SK-N-MC (cell line): ENCODE data around the gene SF3B6.

Source experiments
- DNase-seq: peaks from one replicate; pipeline ENCODE4 v3.0.0-alpha.2; 2011; ENCODE audit warnings: low read depth, low spot score
- H3K27ac ChIP-seq: fragments of 200-600 bp; sonication (generic); 2 replicates; pipeline ENCODE4 v1.5.1; 2016; ENCODE audit warnings: mixed run types
- H3K36me3 ChIP-seq: fragments of 200-600 bp; sonication (generic); 2 replicates; pipeline ENCODE4 v1.6.1; 2017; ENCODE audit warnings: antibody characterized with exemption, low read length, mixed read lengths; ENCODE audit not compliant: insufficient read depth
- H3K4me3 ChIP-seq: fragments of 200-600 bp; sonication (generic); 2 replicates; pipeline ENCODE4 v1.5.1; 2016
- H3K9ac ChIP-seq: fragments of 200-600 bp; sonication (generic); 2 replicates; pipeline ENCODE4 v1.8.0; 2017; ENCODE audit warnings: mixed run types, mixed read lengths; ENCODE audit not compliant: insufficient read length
- H3K9me3 ChIP-seq: fragments of 200-600 bp; sonication (generic); 2 replicates; pipeline ENCODE4 v1.6.1; 2017; ENCODE audit warnings: low read depth, mild to moderate bottlenecking, antibody characterized with exemption, low read length, moderate library complexity, mixed read lengths
- EZH2 ChIP-seq: fragments of 200-600 bp; sonication (generic); IDR thresholded peaks from one replicate; pipeline ENCODE4 v1.6.1; 2017; ENCODE audit warnings: antibody characterized with exemption
- FOXP2 ChIP-seq: optimal IDR thresholded peaks from 2 replicates; pipeline ENCODE3; 2011; ENCODE audit warnings: mild to moderate bottlenecking, moderate library complexity; ENCODE audit not compliant: insufficient read depth; ENCODE audit errors: extremely low read length, control extremely low read depth
- POLR2AphosphoS5 ChIP-seq: IDR thresholded peaks from 2 replicates; pipeline ENCODE4 v1.6.1; 2012; ENCODE audit warnings: mild to moderate bottlenecking, low read depth, low read length, borderline replicate concordance

SF3B6 gene

DNA sequence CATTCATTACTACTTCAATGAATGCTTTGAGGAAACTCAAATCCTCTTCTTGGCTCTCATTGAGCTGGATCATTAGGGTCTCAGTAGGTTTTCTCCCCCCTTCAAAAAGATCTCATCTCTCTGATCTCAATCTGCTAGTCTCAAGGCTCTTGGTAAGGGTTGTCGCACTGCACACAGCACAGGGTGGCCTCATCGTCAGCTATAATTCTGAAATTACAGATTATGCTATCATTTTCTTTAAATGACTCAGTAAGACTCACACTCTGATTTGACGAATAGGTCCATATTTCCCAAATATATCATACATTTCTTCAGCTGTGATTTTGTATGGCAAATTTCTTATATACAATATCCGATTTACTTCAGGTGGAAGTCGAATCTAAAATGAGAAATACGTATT is 2.3 kb downstream of the SF3B6 start:
- TF ChIP-seq EZH2 (no peak), POLR2AphosphoS5 (no peak), FOXP2 (no peak)
- DNase-seq, result no peak
- Histone ChIP-seq H3K4me3 (no peak overlapping the region), H3K36me3 (peaks cover 45% of the 10 kb centered on the region), H3K9me3 (no peaks in the 10 kb centered on the region), H3K27ac (no peak overlapping the region), H3K9ac (no peak overlapping the region)

DNA sequence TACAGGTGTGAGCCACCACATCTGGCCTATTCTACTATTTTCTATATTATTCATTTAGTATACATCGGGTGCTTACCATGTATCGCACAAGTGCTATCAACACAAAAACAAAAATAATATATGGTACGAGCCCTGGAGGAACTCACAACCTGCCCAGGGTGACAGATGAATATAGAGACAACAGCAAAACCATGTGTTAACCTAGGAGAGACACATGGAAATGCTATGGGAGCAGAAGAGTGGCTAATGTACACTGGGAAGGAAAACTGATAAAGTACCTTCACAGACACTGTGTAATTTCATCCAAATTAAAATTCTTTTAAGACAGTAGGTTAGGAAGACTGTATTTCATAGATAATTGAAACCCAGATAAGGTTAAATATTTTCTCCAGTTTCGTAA is 3.9 kb downstream of the SF3B6 start:
- DNase-seq, result no peak
- H3K4me3 ChIP-seq, result no peak overlapping the region
- peaks cover 60% of the 10 kb centered on the region for H3K36me3 ChIP-seq
- TF ChIP-seq POLR2AphosphoS5, result no peak
- TF ChIP-seq EZH2, result no peak
- no peak for TF ChIP-seq FOXP2
- H3K9me3 ChIP-seq, result no peaks in the 10 kb centered on the region
- H3K27ac ChIP-seq, result no peak overlapping the region
- H3K9ac ChIP-seq, result no peak overlapping the region

DNA sequence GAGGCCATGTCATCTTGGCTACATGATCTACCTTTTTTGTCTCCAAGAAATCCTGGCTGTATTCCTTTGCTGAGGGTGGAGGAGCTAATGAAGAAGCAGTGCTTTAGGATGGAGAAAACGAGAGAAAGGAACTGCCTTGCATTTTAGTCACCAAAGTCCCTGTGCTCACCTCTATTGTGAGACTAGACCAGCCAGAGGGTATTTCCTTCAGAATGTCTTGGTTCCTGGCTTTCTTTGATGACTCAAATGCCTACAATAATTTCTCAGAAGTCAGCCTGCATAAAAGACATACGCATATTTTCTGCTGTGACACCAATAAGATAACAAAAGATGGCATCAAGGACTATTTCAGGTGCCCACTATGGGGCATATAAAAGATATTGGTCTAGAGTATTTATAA is 10.8 kb downstream of the SF3B6 start:
- H3K36me3 ChIP-seq, result peaks cover 40% of the 10 kb centered on the region
- no peak overlapping the region for H3K9ac ChIP-seq
- DNase-seq, result no peak
- no peak overlapping the region for H3K4me3 ChIP-seq
- TF ChIP-seq POLR2AphosphoS5 (no peak), FOXP2 (no peak), EZH2 (no peak)
- no peak overlapping the region for H3K27ac ChIP-seq
- no peaks in the 10 kb centered on the region for H3K9me3 ChIP-seq

DNA sequence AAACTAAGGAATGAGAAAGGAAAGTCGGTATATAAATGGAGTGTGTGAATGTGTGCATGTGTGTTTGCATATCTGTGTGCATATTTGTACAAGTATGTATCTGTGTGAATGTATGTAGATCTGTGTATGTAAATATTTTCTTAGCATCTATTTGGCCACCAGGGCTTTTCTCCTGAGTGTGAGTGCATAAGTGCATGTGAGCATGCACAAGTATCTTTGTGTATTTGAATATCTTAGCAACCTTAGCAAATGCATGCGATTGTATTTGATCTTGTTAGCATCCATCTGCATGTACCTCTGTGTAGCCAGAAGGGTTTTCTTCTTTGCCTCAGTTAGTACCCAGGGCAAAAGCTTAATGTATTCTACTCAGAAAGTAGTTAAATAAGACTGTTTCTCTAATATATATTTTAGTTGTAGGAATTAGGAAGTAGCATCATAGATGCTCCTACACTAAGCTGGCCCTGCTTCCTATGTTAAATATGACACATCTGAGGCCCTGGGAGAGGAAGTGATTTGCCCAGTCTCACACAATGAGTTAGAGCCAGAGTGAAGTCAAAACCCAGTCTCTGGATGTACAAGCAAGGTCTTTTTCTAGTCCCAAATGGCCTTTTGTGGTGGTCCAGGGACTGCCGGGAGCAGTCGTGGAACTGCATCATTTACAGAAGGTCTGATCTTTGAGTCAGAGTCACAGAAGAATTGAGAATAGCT is 17.4 kb downstream of the SF3B6 start:
- no peak for DNase-seq
- no peaks in the 10 kb centered on the region for H3K36me3 ChIP-seq
- no peak for TF ChIP-seq FOXP2
- TF ChIP-seq POLR2AphosphoS5, result no peak
- no peak for TF ChIP-seq EZH2
- H3K4me3 ChIP-seq, result no peak overlapping the region
- H3K9me3 ChIP-seq, result no peaks in the 10 kb centered on the region
- no peak overlapping the region for H3K9ac ChIP-seq
- H3K27ac ChIP-seq, result no peak overlapping the region

- no peaks in the 10 kb centered on the region for H3K9me3 ChIP-seq
- TF ChIP-seq EZH2, result no peak
- H3K27ac ChIP-seq, result no peak overlapping the region
- H3K9ac ChIP-seq, result no peak overlapping the region
- H3K4me3 ChIP-seq, result no peak overlapping the region
- DNase-seq, result no peak
- H3K36me3 ChIP-seq, result no peaks in the 10 kb centered on the region
Measured at GRCh38 chr2:24055750-24056149, 20.4 kb downstream of the SF3B6 start.

GRCh38 chr2:24054366-24055010 is 21.6 kb downstream of the SF3B6 start:
- no peaks in the 10 kb centered on the region for H3K36me3 ChIP-seq
- H3K27ac ChIP-seq, result no peak overlapping the region
- H3K9ac ChIP-seq, result no peak overlapping the region
- DNase-seq, result no peak
- TF ChIP-seq FOXP2, result no peak
- TF ChIP-seq EZH2, result no peak
- no peak for TF ChIP-seq POLR2AphosphoS5
- H3K9me3 ChIP-seq, result no peaks in the 10 kb centered on the region
- no peak overlapping the region for H3K4me3 ChIP-seq

DNA sequence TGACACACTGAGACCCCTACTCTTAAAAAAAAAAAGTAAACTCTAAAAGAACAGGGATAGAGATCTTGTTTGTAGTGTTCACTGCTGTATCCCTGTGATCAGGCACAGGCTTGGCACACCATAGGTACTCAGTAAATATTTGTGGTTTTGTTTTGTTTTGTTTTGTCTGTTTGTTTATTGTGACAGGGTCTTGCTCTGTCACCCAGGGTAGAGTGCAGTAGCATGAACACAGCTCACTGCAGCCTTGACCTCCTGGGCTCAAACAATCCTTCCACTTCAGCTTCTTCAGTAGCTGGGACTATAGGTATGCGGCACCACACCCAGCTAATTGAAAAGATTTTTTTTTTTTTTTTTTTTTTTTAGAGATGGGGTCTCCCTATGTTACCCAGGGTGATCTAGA is 23.2 kb downstream of the SF3B6 start:
- Histone ChIP-seq H3K4me3 (no peak overlapping the region), H3K9ac (no peak overlapping the region), H3K9me3 (no peaks in the 10 kb centered on the region), H3K36me3 (no peaks in the 10 kb centered on the region), H3K27ac (no peak overlapping the region)
- TF ChIP-seq FOXP2 (no peak), POLR2AphosphoS5 (no peak), EZH2 (no peak)
- no peak for DNase-seq

DNA sequence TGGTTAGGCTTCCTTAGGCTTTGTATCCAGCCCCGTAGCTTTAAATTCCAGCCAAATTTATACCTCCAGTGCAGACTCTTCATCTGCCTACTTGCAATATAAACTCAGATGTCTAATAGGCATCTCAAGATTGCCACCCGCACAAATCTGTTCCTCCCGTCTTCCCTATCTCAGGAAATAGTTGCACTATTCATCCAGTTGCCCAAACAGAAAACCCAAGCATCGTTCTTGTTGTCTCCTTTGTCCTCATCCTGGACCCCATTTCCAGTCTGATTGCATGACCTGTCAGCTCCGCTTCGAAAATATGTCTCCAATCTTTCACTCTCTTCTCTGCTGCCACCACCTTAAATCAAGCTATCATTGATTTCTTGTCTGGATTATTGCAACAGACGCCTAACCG is 24.3 kb downstream of the SF3B6 start:
- no peak for TF ChIP-seq FOXP2
- no peak for TF ChIP-seq POLR2AphosphoS5
- no peak for TF ChIP-seq EZH2
- Histone ChIP-seq H3K27ac (no peak overlapping the region), H3K9ac (no peak overlapping the region), H3K9me3 (no peaks in the 10 kb centered on the region), H3K36me3 (no peaks in the 10 kb centered on the region), H3K4me3 (no peak overlapping the region)
- no peak for DNase-seq

DNA sequence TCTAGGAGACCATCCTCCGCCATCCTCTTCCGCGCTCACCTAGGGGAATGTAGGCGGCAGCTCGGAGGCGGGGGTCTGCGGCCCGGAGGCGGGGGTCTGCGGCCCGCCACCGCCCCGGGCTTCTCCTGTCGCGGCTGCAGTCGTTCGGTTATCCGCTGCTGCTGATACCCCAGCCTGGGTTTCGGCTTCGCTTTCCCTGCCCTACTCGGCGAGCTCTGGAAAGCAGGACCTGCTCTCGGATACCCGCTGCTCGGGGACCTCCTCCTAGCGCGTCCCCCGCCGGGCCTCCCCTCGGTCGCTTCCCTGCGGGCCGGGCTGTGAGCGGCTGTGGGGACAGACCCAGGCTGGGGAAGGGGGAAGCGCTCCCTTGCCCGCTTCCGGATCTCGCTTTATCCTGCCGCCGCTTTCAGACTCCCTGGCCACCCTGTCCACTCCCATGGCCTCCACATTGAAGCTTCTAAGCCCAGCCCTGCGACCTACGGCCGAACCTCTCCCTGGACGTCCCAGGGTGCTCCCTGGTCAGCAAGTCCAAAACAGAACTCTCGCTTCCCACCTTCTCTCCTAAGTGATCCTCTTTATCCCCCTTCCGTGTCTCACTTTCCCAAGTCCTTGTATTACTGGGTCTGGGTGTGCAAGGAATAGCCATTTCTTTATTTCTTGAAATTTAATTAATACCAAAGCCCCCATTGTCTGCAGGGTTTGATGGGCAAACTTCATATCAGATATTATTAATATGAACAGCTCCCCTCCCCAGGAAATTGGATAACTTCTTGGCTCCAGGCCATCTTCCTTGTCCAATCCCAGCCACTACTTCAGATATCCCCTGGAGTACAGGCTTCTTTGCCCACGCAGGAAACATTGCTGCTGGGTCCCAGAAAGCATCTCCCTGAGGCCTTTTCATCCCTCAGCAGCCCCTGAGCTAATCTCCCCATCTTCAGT is 25.8 kb downstream of the SF3B6 start:
- H3K9ac ChIP-seq, result no peak overlapping the region
- H3K27ac ChIP-seq, result no peak overlapping the region
- H3K36me3 ChIP-seq, result no peaks in the 10 kb centered on the region
- H3K4me3 ChIP-seq, result peak overlapping the region; percentile 88
- no peaks in the 10 kb centered on the region for H3K9me3 ChIP-seq
- no peak for DNase-seq
- no peak for TF ChIP-seq POLR2AphosphoS5
- no peak for TF ChIP-seq FOXP2
- TF ChIP-seq EZH2, result no peak
